SK-N-MC (cell line): ENCODE measurements around the gene TMEM59L.

ENCODE experiments used
- EZH2 ChIP-seq: fragments of 200-600 bp; sonication (generic); IDR thresholded peaks from one replicate; pipeline ENCODE4 v1.6.1; 2017; ENCODE audit warnings: antibody characterized with exemption
- POLR2AphosphoS5 ChIP-seq: IDR thresholded peaks from 2 replicates; pipeline ENCODE4 v1.6.1; 2012; ENCODE audit warnings: mild to moderate bottlenecking, low read depth, low read length, borderline replicate concordance

DNA sequence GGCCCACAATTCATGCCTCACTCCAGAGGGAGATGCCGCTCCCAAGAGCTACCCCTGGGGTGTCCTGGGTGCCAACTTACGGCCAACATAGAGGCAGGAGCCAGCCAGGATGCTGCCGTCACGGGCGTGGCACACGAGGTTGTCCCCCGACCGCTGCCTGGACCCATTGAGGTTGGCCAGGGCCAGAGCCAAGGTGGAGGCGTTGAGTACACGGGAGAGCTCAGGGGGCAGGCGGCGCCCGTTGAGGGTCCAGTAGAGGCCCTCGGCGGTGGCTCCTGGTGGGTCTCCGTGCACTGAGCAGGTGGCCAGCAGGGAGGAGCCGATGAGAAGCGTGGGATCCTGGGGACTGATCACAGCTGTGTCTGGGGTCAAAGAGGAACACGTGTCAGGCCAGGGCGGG, 13.2 kb upstream of the TMEM59L start:
- TF ChIP-seq POLR2AphosphoS5, result no peak
- TF ChIP-seq EZH2, result no peak
